Lower leg skin (tissue), 4 donors: ENCODE data around the gene ROBO1. TPM values are rescaled to one million over a fixed set of nuclear protein-coding genes. Genes with fewer than 3 reads are reported as not detected.

Source experiments
- DNase-seq, 2 donors: peaks; one replicate each; pipeline ENCODE4 v3.0.0-alpha.2; 2019; ENCODE audit warnings: low spot score in 2 of 2
- H3K4me3 ChIP-seq: fragments of 200-600 bp; sonication (generic); 2 replicates; pipeline ENCODE4 v1.5.1; 2017; ENCODE audit warnings: mild to moderate bottlenecking, low read depth; ENCODE audit not compliant: poor library complexity, severe bottlenecking
- CTCF ChIP-seq, 3 donors: fragments of 450-650 bp; IDR thresholded peaks; one replicate each; pipeline ENCODE4 v1.5.1; 2016; ENCODE audit warnings: antibody characterized with exemption in 3 of 3, mild to moderate bottlenecking in 3 of 3, moderate library complexity in 2 of 3
- POLR2A ChIP-seq, 2 donors: fragments of 450-650 bp; IDR thresholded peaks; one replicate each; pipeline ENCODE4 v1.6.1; 2016 to 2017; ENCODE audit warnings: antibody characterized with exemption in 2 of 2, mild to moderate bottlenecking in 1 of 2, moderate library complexity in 1 of 2
- WGBS, 2 donors: methylation state at CpG; one replicate each; pipeline ENCODE4 v1.1.5; 2018; 5-methylcytosine and 5-hydroxymethylcytosine counted together
- intact Hi-C: fragments of 100-400 bp; cut with DNase I; formaldehyde crosslinking; loops from one replicate; pipeline ENCODE4 v1.15.0; 2023; ENCODE audit warnings: low total_unique reads
- total RNA-seq, 4 donors: library from RNA; depleted of rRNA; stranded (reverse); fragments of >200 nt; gene quantifications; one replicate each; pipeline ENCODE4 v1.1.0, GENCODE V29; 2016

ROBO1 gene
- total RNA-seq, 4 donors from 2014 or later = 26.3 to 60.0 (median 51.0) TPM

DNA sequence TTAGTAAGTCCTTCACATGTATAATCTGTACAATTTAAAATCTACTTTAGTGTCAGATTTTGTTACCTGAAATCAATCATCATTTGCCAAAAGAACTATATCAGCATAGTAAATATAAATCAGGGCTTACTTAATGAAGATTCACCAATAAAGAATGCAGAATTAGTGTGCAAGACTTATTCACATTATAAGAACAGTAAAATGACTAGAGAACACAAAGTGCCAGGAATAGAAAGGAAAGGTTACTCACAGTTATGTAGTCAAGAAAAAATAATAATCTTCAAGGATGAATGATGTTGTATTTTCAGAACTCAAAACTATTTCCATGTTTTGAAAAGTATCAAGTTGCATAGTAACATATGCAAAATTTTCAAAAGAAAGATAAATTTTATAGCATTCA lies 891.9 kb downstream of the ROBO1 start:
- DNase-seq = no peak
- TF ChIP-seq CTCF (IDR thresholded peaks at IDR 0.05) = no peak
- intact Hi-C loops = no loop called here
- H3K4me3 ChIP-seq = no peak overlapping the region

DNA sequence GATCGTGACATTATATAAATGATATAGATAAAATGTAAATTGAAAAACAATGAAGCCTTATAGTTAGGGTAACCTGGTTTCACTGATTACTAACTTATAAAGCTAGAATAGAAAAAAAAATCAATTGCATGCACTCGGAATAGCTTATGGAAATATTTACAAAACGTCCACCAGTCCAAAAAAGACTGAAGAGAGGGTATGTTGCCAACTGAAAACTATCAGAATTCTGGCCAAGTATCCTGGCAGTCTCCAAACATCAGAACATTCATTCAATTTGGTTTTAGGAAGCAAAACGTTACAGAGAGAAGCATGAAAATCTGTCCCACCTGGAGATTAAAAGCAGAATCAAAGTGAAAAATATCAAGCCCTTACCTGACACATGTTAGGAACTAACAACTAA lies 892.4 kb downstream of the ROBO1 start:
- TF ChIP-seq POLR2A (IDR thresholded peaks at IDR 0.05) = no peak
- TF ChIP-seq CTCF (IDR thresholded peaks at IDR 0.05) = no peak
- WGBS, 2 donors = 36 to 38% methylated on average over 4 of the region's 4 CpGs
- no peak overlapping the region for H3K4me3 ChIP-seq
- intact Hi-C loops = no loop called here
- DNase-seq = no peak

DNA sequence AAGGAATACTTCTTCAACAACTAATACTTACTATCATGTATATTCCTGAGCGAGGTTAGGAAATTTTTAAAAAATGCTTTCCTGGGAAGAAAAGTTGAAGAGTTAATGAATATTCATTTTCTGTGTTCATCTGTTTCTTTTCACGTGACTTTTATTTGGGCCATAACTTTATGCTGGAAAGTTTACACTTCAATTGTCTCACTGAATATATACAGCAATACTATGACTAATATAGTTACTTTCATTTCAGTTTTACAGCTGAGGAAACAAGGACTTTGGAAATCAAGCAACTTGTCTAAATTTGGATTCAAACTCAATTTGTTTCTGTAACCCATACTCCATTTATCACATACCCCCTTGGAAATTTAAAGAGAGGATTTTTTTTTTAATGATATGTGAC lies 894.2 kb downstream of the ROBO1 start:
- intact Hi-C loops = no loop called here
- WGBS, 2 donors = 86 to 90% methylated on average over 2 of the region's 2 CpGs
- no peak overlapping the region for H3K4me3 ChIP-seq
- no peak for DNase-seq
- no peak for TF ChIP-seq CTCF (IDR thresholded peaks at IDR 0.05)
- no peak for TF ChIP-seq POLR2A (IDR thresholded peaks at IDR 0.05)

DNA sequence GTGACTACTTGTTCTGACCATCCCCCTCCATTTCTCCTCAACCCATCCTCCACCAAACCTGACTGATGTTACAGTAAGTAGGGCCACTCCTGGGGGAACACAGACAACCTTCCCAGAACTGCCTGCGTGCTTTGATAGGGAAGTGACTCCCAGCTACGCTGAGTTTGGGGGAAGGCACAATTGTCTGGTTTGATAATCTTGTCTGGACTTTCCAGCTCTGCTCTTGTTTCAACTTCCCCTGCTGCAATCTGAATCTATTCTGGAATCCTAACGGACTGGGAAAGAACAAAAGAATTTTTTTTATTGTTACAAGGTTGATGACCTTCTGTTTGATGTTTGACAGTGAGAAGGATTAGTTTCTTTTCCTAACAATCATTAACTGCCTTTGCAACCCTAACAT lies 895.6 kb downstream of the ROBO1 start:
- intact Hi-C loops = no loop called here
- DNase-seq = no peak
- WGBS, 2 donors = 64 to 70% methylated on average over 3 of the region's 3 CpGs
- TF ChIP-seq POLR2A (IDR thresholded peaks at IDR 0.05) (no peak), CTCF (IDR thresholded peaks at IDR 0.05) (no peak)
- no peak overlapping the region for H3K4me3 ChIP-seq

- no peak overlapping the region for H3K4me3 ChIP-seq
- TF ChIP-seq CTCF (IDR thresholded peaks at IDR 0.05) = no peak
- no peak for TF ChIP-seq POLR2A (IDR thresholded peaks at IDR 0.05)
- 94% methylated on average over 4 of the region's 4 CpGs for WGBS, 2 donors
- no peak for DNase-seq
- intact Hi-C loops = no loop called here
These were observed 896.8 kb downstream of the ROBO1 start for GRCh38 chr3:78871048-78871447.

DNA sequence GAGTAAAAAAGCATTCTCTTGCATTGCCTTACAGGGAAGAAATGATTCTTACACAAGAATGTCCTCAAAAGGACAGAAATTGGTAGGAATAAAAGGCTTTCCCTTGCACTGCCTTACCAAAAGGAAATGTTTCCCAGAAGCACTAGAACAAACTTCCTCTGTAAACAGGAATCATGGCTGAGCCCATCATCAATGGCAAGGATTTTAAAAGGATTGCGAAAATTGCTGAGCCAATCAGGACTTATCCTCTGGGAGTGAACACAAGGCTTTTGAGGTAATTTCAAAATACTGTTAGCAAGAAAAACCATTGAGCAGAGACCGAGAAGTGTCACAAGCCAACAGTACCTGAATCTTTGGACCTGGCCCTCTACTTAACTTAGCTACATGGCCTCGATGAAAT lies 897.3 kb downstream of the ROBO1 start:
- no peak for DNase-seq
- H3K4me3 ChIP-seq = no peak overlapping the region
- no peak for TF ChIP-seq CTCF (IDR thresholded peaks at IDR 0.05)
- TF ChIP-seq POLR2A (IDR thresholded peaks at IDR 0.05) = no peak
- intact Hi-C loops = no loop called here
- WGBS, 2 donors = 87 to 90% methylated on average over 3 of the region's 3 CpGs
